HCT116 (cell line): ENCODE data around the gene RFTN1. TPM values are rescaled to one million over a fixed set of nuclear protein-coding genes. Genes with fewer than 3 reads are reported as not detected.
A peak's percentile ranks its signal among the peaks of the same experiment; 100 is the strongest.

Source experiments
- ATAC-seq: fragments of 200-7000 bp; cut with Tn5 transposase; 2 replicates; pipeline ENCODE4 v1.9.1; 2020; ENCODE audit warnings: mild to moderate bottlenecking, moderate library complexity
- BruUV-seq: library from RNA; stranded (reverse); fragments of 400-500 nt; replicated peaks from 2 replicates; lab custom pipeline; 2021; lab: Mats Ljungman, UMichigan
- CTCF ChIA-PET: fragments of 300-600 bp; sonication (Branson Sonifier 250); formaldehyde crosslinking; loops from one replicate; lab custom pipeline; 2021; ENCODE audit warnings: antibody characterized with exemption; lab: Charles Lee
- POLR2A ChIA-PET: fragments of 300-600, 350-600 bp; sonication (Branson Sonifier 250); formaldehyde crosslinking; loops from one replicate; lab custom pipeline; 2021; ENCODE audit warnings: antibody characterized with exemption; lab: Charles Lee
- RAD21 ChIA-PET, 2 experiments: fragments of 300-600 bp; sonication (Branson Sonifier 250); formaldehyde crosslinking; loops; one replicate each; lab custom pipeline; 2023; ENCODE audit warnings: low total read pairs in 2 of 2; ENCODE audit not compliant: uncharacterized antibody in 2 of 2, unreplicated experiment in 2 of 2, low non-redundant PET in 1 of 2; lab: Charles Lee
- DNase-seq: peaks from one replicate; pipeline ENCODE4 v3.0.0-alpha.2; 2010; ENCODE audit warnings: low read depth, low spot score
- H2AFZ ChIP-seq: fragments of 200-600 bp; shearing (Covaris generic), sonication (generic); 2 replicates; pipeline ENCODE4 v1.6.1; 2017; ENCODE audit warnings: low read depth, mixed run types, mixed read lengths, antibody characterized with exemption, low read length; ENCODE audit not compliant: poor library complexity, severe bottlenecking
- H3K27ac ChIP-seq: 2 replicates; pipeline ENCODE4 v1.5.1; 2012; ENCODE audit warnings: low read depth, low read length
- H3K27me3 ChIP-seq: fragments of 200-600 bp; sonication (generic); 2 replicates; pipeline ENCODE4 v1.6.1; 2016; ENCODE audit warnings: mixed run types, low read length, mixed read lengths; ENCODE audit not compliant: insufficient read depth
- H3K36me3 ChIP-seq, 2 experiments: fragments of 200-500 bp in 1 of 2; fragments of 200-600 bp in 1 of 2; sonication (Bioruptor generic) in 1 of 2; sonication (generic) in 1 of 2; 2 replicates each; pipeline versions ENCODE4 v1.5.1 to v1.6.1; 2014 to 2016; ENCODE audit warnings: low read length in 2 of 2, inconsistent platforms in 1 of 2, mixed read lengths in 1 of 2, mixed run types in 1 of 2; ENCODE audit not compliant: insufficient read depth in 2 of 2, control insufficient read depth in 1 of 2
- H3K4me1 ChIP-seq, 2 experiments: fragments of 200-600 bp in 1 of 2; sonication (generic) in 1 of 2; 2 replicates each; pipeline versions ENCODE4 v1.5.1 to v1.6.1; 2012 to 2017; ENCODE audit warnings: low read length in 2 of 2, inconsistent platforms in 1 of 2, mild to moderate bottlenecking in 1 of 2, mixed read lengths in 1 of 2, mixed run types in 1 of 2, moderate library complexity in 1 of 2; ENCODE audit not compliant: insufficient read depth in 2 of 2, control insufficient read depth in 1 of 2
- H3K4me2 ChIP-seq: fragments of 200-600 bp; sonication (generic); 2 replicates; pipeline ENCODE4 v1.6.1; 2017; ENCODE audit warnings: mixed run types, low read length, mixed read lengths
- H3K4me3 ChIP-seq, 2 experiments: fragments of 200-600 bp in 1 of 2; sonication (generic) in 1 of 2; replicated peaks in 1 of 2; 2 replicates each; pipeline ENCODE4 v1.5.1; 2011 to 2016; ENCODE audit warnings: low read length in 2 of 2, control low read depth in 1 of 2, low read depth in 1 of 2, mild to moderate bottlenecking in 1 of 2, mixed read lengths in 1 of 2, mixed run types in 1 of 2
- H3K79me2 ChIP-seq: fragments of 200-600 bp; sonication (generic); 2 replicates; pipeline ENCODE4 v1.6.1; 2017; ENCODE audit warnings: mild to moderate bottlenecking, mixed run types, low read length, moderate library complexity, mixed read lengths; ENCODE audit not compliant: insufficient read depth
- H3K9ac ChIP-seq: fragments of 200-600 bp; sonication (generic); 2 replicates; pipeline ENCODE4 v1.6.1; 2016; ENCODE audit warnings: low read length, mixed read lengths
- H3K9me2 ChIP-seq: fragments of 200-600 bp; sonication (generic), shearing (Covaris generic); 2 replicates; pipeline ENCODE4 v1.6.1; 2017; ENCODE audit warnings: mixed run types, mild to moderate bottlenecking, moderate library complexity; ENCODE audit not compliant: insufficient read depth
- H3K9me3 ChIP-seq, 2 experiments: fragments of 200-500 bp in 1 of 2; fragments of 200-600 bp in 1 of 2; sonication (Bioruptor generic) in 1 of 2; sonication (generic) in 1 of 2; 2 replicates each; pipeline ENCODE4 v1.6.1; 2014 to 2017; ENCODE audit warnings: low read length in 2 of 2, mixed read lengths in 2 of 2, inconsistent platforms in 1 of 2, low read depth in 1 of 2, mild to moderate bottlenecking in 1 of 2, mixed run types in 1 of 2, moderate library complexity in 1 of 2; ENCODE audit not compliant: control insufficient read depth in 1 of 2, insufficient read depth in 1 of 2
- H4K20me1 ChIP-seq: fragments of 200-600 bp; sonication (generic), shearing (Covaris generic); 2 replicates; pipeline ENCODE4 v1.6.1; 2017; ENCODE audit warnings: mixed run types, mild to moderate bottlenecking, moderate library complexity; ENCODE audit not compliant: insufficient read depth
- CBX3 ChIP-seq: IDR thresholded peaks from 2 replicates; pipeline ENCODE4 v1.6.1; 2012; ENCODE audit warnings: low read depth
- CEBPB ChIP-seq: IDR thresholded peaks from 2 replicates; pipeline ENCODE4 v1.6.1; 2012; ENCODE audit warnings: low read depth
- CTCF ChIP-seq, 3 experiments: fragments of 200-600 bp in 1 of 3; sonication (generic) in 1 of 3; IDR thresholded peaks in 2 of 3; conservative IDR thresholded peaks in 1 of 3; 2 replicates each; pipeline ENCODE4 v1.5.1; 2012 to 2017; ENCODE audit warnings: low read depth in 2 of 3, low read length in 2 of 3, antibody characterized with exemption in 1 of 3, borderline replicate concordance in 1 of 3, control low read depth in 1 of 3, mild to moderate bottlenecking in 1 of 3, mixed read lengths in 1 of 3, mixed run types in 1 of 3, moderate library complexity in 1 of 3; ENCODE audit not compliant: insufficient read depth in 1 of 3
- ELF1 ChIP-seq: IDR thresholded peaks from 2 replicates; pipeline ENCODE4 v1.6.1; 2012; ENCODE audit warnings: low read depth, borderline replicate concordance
- EZH2phosphoT487 ChIP-seq: fragments of 200-600 bp; IDR thresholded peaks from 2 replicates; pipeline ENCODE4 v1.6.1; 2018; ENCODE audit warnings: antibody characterized with exemption, borderline replicate concordance
- FOSL1 ChIP-seq: IDR thresholded peaks from 2 replicates; pipeline ENCODE4 v1.6.1; 2012; ENCODE audit warnings: low read depth
- JUND ChIP-seq: IDR thresholded peaks from 2 replicates; pipeline ENCODE4 v1.6.1; 2012
- RAD21 ChIP-seq: IDR thresholded peaks from 2 replicates; pipeline ENCODE4 v1.6.1; 2012; ENCODE audit warnings: low read depth, mild to moderate bottlenecking
- REST ChIP-seq: IDR thresholded peaks from 2 replicates; pipeline ENCODE4 v1.6.1; 2012; ENCODE audit warnings: low read depth
- SIN3A ChIP-seq: IDR thresholded peaks from 2 replicates; pipeline ENCODE4 v1.6.1; 2012; ENCODE audit warnings: low read depth
- TCF7L2 ChIP-seq: IDR thresholded peaks from 2 replicates; pipeline ENCODE4 v1.7.0; 2011; ENCODE audit warnings: borderline replicate concordance, inconsistent platforms; ENCODE audit not compliant: insufficient read depth, insufficient read length; ENCODE audit errors: extremely low read depth
- YY1 ChIP-seq: IDR thresholded peaks from 2 replicates; pipeline ENCODE4 v1.6.1; 2011; ENCODE audit warnings: low read length, low read depth, moderate library complexity, mild to moderate bottlenecking; ENCODE audit not compliant: insufficient replicate concordance; ENCODE audit errors: extremely low read depth
- ZFX ChIP-seq: fragments of 450-650 bp; IDR thresholded peaks from 2 replicates; pipeline ENCODE4 v1.6.1; 2017
- intact Hi-C: fragments of 100-400 bp; cut with micrococcal nuclease; formaldehyde crosslinking; loops from 2 replicates; pipeline ENCODE4 v1.10.0; 2022
- total RNA-seq: library from RNA; stranded (reverse); gene quantifications from one replicate; pipeline ENCODE4 v1.2.1, GENCODE V29; 2021; ENCODE audit not compliant: unreplicated experiment

Gene RFTN1
- total RNA-seq, 1 experiment from 2014 or later: 3.9 TPM

- TF ChIP-seq JUND: no peak
- TF ChIP-seq ZFX: no peak
- no peak for TF ChIP-seq REST
- no peak for TF ChIP-seq ELF1
- TF ChIP-seq CEBPB: no peak
- TF ChIP-seq TCF7L2: no peak
- TF ChIP-seq CBX3: no peak
- no peak for TF ChIP-seq FOSL1
Measured at GRCh38 chr3:16520241-16520969, 6.9 kb upstream of the RFTN1 start (continued).

GRCh38 chr3:16516695-16517481 lies 3.4 kb upstream of the RFTN1 start:
- ATAC-seq (peak; percentile 36; the same call in 1 of the 2 replicates), DNase-seq (no peak)
- POLR2A ChIA-PET: no interaction called here

More at GRCh38 chr3:16516695-16517481, 3.4 kb upstream of the RFTN1 start:
- ChIA-PET CTCF (interaction anchor here (0.8 to 1.6 kb wide), 3 partner anchors 13 to 226 kb away, joined by 3 to 9 read pairs (median 3); no protein-coding TSS in a partner anchor), RAD21 (interaction anchor here (1.2 to 1.6 kb wide), 1 partner anchor 227 kb away, joined by 4 read pairs; no protein-coding TSS in a partner anchor)
- H3K4me2 ChIP-seq: no peak overlapping the region
- BruUV-seq: no TSS peak
- TF ChIP-seq SIN3A: no peak
- no peak for TF ChIP-seq ZFX
- TF ChIP-seq YY1: no peak
- no peak for TF ChIP-seq EZH2phosphoT487
- TF ChIP-seq CTCF (IDR thresholded peaks at IDR 0.05 in 2 of 3, conservative IDR thresholded peaks at IDR 0.05 in 1 of 3; ENCODE audit: borderline replicate concordance in 1 of 3, insufficient read depth in 1 of 3, low read depth in 2 of 3, low read length in 2 of 3): peak; percentile 36 to 39 (median 39); a peak in 4 of 6 replicates
- peak; percentile 63 for TF ChIP-seq RAD21
- H3K9me2 ChIP-seq: no peaks in the 10 kb centered on the region; the same call in 1 of the 2 replicates
- H3K27me3 ChIP-seq: peaks cover 22% of the 10 kb centered on the region; the same call in 1 of the 2 replicates
- H3K36me3 ChIP-seq: no peaks in the 10 kb centered on the region
- peaks cover 0 to 12% of the 10 kb centered on the region in 2 experiments; a peak in 2 of 4 replicates for H3K4me1 ChIP-seq
- H3K27ac ChIP-seq: no peak overlapping the region
- H3K9ac ChIP-seq: no peak overlapping the region
- intact Hi-C loops: loop anchor here (1.0 kb wide), 1 partner anchor 227 kb away; no protein-coding TSS in a partner anchor
- H3K9me3 ChIP-seq: no peaks in the 10 kb centered on the region
- H2AFZ ChIP-seq: no peak overlapping the region
- H4K20me1 ChIP-seq: no peaks in the 10 kb centered on the region
- H3K79me2 ChIP-seq: no peaks in the 10 kb centered on the region
- no peak overlapping the region for H3K4me3 ChIP-seq
